Retina (tissue), 1 donor: ENCODE measurements around the gene ACRBP.
"Not testable (repeated sequence)": the region's sequence is repeated elsewhere in the genome, so short reads cannot be mapped to it uniquely, and the experiment has no call there.

Experiments used
- DNase-seq: peaks from one replicate; pipeline ENCODE4 v3.0.0-alpha.2; 2016

ACRBP gene

DNA sequence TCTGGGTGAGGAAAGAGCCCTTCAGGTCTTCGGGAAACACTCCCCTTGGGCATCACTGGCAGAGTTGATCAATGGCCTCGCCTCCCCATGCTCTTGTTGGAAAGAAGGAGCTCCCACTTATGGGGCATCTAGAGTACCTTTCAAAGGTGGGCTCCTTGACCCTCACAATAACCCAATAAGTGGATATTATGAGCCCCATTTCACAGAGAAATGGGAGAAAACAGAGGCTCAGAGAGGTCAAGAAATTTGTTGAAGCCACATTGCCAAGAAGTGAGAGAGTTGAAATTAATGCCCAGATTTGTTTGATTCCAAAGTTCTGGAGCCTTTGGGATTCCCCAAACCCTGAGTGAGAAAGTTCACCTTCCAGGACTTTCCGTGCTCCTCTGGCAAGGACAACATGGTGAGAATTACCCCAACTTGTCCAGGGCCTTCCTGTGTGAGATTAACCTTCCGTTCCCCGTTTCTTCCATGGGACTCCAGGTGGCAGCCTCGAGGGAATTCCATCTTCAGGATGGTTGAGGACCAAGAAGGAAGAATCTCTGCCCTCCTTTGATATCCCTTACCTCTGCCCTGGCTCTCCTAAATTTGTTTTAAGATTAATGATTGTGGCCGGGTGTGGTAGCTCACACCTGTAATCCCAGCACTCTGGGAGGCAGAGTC lies 32.6 kb downstream of the ACRBP start:
- DNase-seq = no peak

- DNase-seq = peak; percentile 92
These were observed 33.3 kb downstream of the ACRBP start for GRCh38 chr12:6613776-6614512.

DNA sequence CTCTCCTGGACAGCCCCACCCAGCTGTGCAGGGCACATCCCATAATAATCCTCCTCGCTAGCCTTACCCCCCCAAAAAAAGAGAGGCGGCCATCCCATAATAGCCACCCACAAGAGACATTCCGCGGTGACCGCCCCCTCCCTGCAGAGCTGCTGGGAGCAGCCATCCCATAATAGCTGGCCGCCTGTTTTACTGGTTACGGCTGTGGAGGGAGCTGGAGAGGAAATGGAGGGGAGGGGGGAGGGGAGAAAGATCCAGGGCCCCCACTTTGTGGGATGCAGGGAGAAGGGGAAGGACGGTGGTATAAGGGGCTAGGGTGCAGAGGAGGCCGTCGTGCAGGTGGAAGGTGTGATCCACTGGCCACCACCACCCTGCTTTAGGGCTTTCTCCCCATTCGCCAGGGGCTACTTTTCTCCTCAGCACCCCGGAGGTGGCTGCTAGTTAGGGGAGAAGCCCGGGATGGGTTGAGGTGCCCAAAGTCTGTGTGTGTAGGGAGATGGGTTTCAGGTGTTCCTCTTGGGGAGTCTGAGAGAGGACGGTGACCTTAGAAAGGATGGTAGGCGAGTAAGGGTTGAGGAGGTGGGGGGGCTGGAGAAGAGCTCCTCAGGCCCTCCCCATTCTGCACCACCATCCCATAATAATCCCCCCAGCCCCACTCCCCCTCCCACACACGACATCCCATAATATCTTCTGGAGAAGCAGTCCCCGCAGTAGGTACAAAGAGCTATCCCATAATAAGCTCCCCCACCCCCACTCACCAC lies 34.0 kb downstream of the ACRBP start:
- DNase-seq = peak; percentile 90

DNA sequence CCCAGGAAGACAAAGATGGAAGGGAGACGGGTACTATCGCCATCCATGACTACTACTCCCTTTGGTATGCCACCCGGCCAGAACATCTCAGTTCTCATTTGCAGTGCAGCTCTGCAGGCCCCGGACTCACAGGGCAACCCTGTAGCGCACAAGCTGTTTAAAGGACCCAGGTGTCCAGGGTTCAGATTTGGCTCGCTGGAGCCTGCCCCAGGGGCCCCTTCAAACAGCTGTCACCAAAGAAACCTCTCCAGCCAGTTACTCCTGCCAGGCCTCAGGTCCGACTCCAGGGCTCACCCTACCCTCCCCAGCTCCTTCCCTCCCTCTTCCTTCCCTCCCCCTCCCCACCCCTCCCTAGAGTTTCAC lies 34.6 kb downstream of the ACRBP start:
- DNase-seq = no peak

DNA sequence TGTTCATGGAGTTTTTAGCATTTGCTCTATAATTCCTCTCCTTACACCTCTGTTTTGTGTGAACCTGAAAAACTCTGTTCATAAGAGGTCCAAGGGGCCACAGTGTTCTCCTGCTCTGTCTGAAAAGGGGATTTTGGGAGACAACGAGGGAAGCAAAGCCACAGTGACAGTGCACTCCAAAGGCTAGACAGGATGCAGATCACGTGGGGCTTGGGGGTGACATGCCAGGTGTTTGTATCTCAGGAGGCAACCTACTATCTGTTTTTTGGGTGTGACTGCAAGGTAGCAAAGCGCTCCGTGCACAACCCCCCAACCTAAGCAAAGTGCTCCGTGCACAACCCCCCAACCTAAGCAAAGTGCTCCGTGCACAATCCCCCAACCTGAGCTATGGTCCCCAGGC lies 35.0 kb downstream of the ACRBP start:
- DNase-seq = no peak

DNA sequence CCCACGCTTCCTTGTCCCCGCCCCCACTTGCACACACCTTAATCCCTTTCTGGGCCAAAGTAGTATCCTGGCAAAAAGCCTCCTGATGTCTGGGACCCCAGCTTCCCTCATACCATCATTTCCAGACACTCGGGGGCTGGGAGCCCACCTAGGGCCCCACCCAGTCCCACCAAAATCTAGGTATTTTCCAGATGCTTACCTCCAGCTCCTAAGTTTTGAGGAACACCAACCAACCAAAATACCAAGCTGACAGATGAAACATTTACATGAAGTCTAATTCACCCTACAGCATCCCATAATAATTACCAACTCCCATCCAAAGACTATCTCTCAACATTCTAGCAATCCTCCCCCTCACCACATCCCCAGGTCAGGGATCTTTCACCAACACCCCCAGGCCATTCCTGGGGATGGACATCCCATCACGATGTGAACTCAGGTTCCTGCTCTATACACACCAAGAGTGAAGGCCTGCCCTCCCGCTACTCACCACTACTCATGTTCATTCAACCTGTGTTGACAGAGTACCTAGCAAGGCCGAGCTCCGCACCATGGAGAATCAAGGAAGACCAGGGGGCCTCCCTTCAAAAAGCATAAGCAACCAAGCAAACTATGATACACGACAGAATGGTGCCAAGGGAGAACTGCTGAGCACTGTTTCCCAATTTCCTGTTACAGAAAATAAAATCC lies 38.5 kb downstream of the ACRBP start:
- DNase-seq = peak; percentile 69

DNA sequence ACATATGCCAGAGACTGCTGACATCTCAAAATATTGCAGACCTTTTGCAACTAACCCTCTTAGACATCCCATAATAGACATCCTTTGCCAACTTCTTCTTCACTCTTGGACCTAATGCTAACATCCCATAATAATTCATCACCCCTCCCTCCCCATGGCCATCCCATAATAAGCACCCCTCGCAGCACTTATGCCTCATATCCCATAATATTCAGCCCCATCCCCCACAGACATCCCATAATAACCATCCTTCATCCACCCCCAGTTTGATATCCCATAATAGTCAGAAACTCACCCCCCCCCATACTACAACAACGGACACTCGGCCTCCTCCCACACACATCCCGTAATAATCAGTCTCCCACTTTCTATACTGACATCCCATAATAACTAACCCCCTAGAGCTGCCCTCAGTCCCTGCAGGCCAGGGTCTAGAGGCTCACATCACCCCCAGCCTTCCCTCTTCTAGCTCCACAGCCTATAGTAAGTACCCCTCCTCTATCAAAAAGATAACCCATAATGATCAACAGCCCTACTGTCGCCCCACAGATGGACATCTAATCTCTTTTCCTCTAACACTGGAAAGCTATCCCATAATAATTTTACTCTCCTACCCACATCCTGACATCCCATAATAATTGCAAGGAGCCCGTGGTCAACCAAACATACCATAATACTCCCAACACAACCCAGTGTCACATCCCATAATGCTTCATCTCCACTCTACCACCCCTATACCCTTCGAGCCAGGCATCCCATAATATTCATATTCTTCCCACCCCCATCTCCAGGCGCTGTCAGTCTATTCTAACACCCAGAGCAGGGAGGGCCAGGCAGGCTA lies 39.3 kb downstream of the ACRBP start:
- DNase-seq = peak; percentile 75

- no peak for DNase-seq
These were observed 40.7 kb downstream of the ACRBP start for GRCh38 chr12:6606331-6607131.

GRCh38 chr12:6605421-6606330 lies 41.6 kb downstream of the ACRBP start:
- no peak for DNase-seq

DNA sequence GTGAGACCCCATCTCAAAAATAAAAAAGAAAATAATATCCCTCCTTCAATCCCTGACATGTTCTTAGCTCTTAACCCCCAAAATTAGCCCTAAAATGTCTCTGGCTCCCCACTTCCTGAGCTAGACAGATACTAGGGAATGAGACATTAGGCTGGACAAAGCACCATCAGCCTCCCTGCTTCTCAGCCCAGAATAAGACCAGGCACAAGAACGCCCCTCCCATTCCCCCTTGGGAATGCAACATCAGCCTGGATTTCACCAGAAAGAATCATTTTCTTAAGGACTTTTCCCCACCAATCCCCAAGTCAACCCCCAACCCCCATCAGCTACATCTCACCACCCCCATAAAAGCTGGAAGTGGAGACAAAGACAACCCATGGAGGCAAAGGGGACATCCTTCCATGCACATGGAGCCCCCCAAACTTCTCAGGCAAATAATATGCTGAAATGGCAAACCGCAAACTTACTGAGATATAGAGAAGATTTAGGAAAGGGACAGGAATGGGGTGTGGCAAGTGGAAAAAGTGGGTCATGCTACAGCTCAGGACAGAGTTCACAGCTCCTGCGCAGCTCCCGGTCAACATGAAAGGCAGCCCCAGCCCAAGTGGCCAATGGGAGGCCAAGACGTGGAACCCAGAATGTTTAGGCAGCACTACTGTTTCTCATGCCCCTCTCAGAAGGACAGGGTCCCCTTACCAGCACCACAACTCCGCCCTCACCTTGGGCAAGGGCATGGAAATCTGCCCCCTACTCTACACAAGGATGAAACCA lies 42.8 kb downstream of the ACRBP start:
- DNase-seq = no peak

GRCh38 chr12:6603095-6603567 lies 44.1 kb downstream of the ACRBP start:
- peak; percentile 62 for DNase-seq

DNA sequence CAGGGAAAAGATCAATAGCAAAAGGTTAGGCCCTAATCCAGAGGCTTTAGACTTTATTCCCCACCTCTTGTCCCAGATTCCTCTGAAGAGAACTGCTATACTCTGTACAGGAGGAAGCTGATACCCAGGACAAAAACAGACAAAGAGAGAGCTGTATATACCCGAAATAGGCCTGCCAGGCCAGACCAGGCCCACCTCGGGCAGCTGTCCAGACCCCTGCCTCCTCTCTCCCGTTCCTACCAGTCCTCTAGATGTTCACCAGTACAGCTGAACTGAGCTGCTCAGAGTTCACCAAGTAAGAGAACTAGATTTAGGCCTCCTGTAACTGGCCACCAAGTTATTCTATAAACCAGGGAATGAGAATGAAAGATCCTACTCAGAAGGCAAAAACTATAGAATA lies 44.7 kb downstream of the ACRBP start:
- DNase-seq = no peak

DNA sequence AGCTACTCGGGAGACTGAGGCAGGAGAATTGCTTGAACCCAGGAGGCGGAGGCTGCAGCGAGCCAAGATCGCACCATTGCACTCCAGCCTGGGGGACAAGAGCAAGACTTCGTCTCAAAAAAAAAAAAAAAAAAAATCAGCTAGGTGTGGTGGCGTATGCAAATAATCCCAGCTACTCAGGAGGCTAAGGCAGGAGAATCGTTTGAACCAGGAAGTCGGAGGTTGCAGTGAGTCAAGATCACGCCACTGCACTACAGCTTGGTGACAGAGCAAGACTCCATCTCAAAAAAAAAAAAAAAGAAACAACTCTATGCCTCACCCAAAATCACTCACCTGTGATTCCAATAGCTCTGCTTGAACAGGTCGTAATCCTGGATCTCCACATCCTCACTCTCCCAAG lies 51.6 kb downstream of the ACRBP start:
- DNase-seq = not testable (repeated sequence)

GRCh38 chr12:6592087-6592486 lies 55.1 kb downstream of the ACRBP start:
- DNase-seq = no peak
